Thyroid gland (tissue), 4 donors: ENCODE measurements around the gene C19orf81.
A peak's percentile ranks its signal among the peaks of the same experiment; 100 is the strongest.

Experiments
- CTCF ChIP-seq, 6 experiments: fragments of 200-600 bp in 3 of 6; fragments of 450-650 bp in 3 of 6; sonication (generic) in 3 of 6; IDR thresholded peaks; one replicate each; pipeline ENCODE4 v1.5.1; 2016 to 2019; ENCODE audit warnings: antibody characterized with exemption in 6 of 6, mild to moderate bottlenecking in 2 of 6, inconsistent platforms in 1 of 6, moderate library complexity in 1 of 6
- POLR2A ChIP-seq, 2 donors: fragments of 450-650 bp; IDR thresholded peaks; one replicate each; pipeline ENCODE4 v1.6.1; 2017; ENCODE audit warnings: antibody characterized with exemption in 2 of 2, mild to moderate bottlenecking in 2 of 2, moderate library complexity in 1 of 2

DNA sequence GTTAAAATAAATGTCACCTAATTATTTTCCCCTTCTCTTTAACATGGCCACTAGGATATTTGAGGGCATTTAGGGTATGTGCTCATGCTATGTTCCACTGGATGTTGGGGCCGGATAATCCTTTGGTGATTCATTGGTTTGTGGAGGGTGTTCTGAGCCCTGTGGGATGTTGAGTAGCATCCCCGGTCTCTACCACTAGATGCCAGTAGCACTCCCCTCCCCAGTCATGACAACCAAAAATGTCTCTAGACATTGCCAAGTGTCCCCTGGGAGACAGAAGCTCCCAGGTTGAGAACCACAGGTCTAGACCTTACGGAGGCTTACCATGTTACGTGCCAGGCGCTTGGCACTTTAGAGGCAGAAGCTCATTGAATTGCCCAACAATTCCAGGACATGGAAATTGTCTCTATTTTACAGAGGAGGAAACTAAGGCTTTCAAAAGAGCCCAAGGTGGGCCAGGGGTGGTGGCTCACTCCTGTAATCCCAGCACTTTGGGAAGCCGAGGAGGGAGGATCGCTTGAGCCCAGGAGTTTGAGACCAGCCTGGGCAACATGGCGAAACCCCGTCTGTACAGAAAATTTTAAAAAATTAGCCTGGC lies 56.3 kb downstream of the C19orf81 start:
- TF ChIP-seq POLR2A (IDR thresholded peaks at IDR 0.05) (no peak), CTCF (IDR thresholded peaks at IDR 0.05) (peak in 4 of 6 experiments; percentile 11 to 50 (median 41))
